GM06990 (cell line): Measurements from ENCODE around the gene AGL.

Experiments used
- DNase-seq: peaks from one replicate; pipeline ENCODE4 v3.0.0-alpha.2; 2011; ENCODE audit not compliant: insufficient read length; ENCODE audit errors: extremely low read depth
- H3K27me3 ChIP-seq: replicated peaks from 2 replicates; pipeline ENCODE4 v1.6.0; 2011; ENCODE audit warnings: low read length; ENCODE audit not compliant: control insufficient read depth, insufficient read depth
- H3K36me3 ChIP-seq: 2 replicates; pipeline ENCODE4 v1.5.1; 2011; ENCODE audit warnings: low read length; ENCODE audit not compliant: control insufficient read depth, insufficient read depth
- H3K4me3 ChIP-seq: replicated peaks from 2 replicates; pipeline ENCODE4 v1.5.1; 2011; ENCODE audit warnings: low read depth, mild to moderate bottlenecking, control low read depth, low read length
- CTCF ChIP-seq: IDR thresholded peaks from 2 replicates; pipeline ENCODE4 v1.5.1; 2011; ENCODE audit warnings: low read length, control low read depth, mild to moderate bottlenecking, inconsistent platforms; ENCODE audit not compliant: insufficient read depth, poor library complexity, severe bottlenecking

AGL gene

DNA sequence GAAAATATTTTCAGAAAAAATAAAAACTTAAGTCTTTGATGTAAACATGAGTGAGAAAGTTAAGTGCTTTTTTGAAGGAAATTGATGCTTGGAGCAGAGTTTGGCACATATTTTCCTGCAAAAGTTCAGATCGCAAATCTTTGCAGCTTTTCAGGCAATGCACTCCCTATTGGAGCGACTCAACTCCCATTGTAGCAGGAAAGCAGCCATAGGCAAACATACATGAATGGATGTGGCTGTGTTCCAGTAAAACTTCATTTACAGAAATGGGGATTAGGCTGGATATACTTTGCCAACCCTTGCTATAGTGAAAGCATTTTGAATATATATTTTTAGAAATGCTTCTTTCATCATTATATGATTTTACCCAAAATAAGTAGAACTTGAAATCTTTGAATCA, 8.1 kb downstream of the AGL start:
- no peak overlapping the region for H3K4me3 ChIP-seq
- DNase-seq: no peak
- no peaks in the 10 kb centered on the region for H3K27me3 ChIP-seq
- no peak for TF ChIP-seq CTCF
- no peaks in the 10 kb centered on the region; the same call in none of the 2 replicates for H3K36me3 ChIP-seq

GRCh38 chr1:99858881-99859280, 8.7 kb downstream of the AGL start:
- no peak for DNase-seq
- Histone ChIP-seq H3K36me3 (no peaks in the 10 kb centered on the region; the same call in none of the 2 replicates), H3K4me3 (no peak overlapping the region), H3K27me3 (no peaks in the 10 kb centered on the region)
- TF ChIP-seq CTCF: no peak

DNA sequence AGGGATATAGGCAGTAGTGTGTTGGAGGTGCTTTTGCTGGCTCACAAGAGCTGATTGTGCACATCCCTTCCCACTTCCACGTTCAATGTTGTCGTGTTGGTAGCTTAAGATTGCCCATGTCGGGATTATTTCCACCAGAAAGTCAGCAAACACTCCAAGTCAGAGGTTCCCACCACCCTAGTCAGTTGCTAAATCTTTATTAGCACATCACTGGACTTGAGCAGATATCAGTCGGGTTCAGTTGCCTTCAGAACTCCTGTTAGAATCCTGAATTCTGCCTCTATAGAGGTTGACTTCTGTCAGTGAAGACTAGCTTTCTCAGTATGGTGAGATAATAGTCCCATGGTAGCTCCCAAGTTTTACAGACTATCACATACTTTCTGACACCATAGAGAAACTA, 10.5 kb downstream of the AGL start:
- no peaks in the 10 kb centered on the region; the same call in none of the 2 replicates for H3K36me3 ChIP-seq
- no peak for TF ChIP-seq CTCF

DNA sequence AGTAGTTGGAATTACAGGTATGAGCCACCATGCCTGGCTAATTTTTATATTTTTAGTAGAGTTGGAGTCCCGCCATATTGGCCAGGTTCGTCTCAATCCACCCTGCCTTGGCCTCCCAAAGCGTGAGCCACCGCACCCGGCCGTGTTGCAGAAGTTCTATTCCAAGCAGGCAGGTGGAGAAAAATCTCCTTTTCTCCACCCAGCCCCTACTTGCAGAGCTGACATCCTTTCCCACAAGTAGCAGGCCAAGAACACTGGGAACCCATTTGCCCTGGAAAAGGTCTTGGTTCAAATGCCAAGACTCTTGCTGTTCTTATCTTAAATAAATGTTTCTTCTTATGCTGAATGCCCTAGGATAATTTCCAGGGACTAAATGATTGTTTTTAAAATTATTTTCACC, 17.5 kb downstream of the AGL start:
- no peak for DNase-seq
- Histone ChIP-seq H3K4me3 (no peak overlapping the region), H3K36me3 (no peaks in the 10 kb centered on the region), H3K27me3 (no peaks in the 10 kb centered on the region)
- TF ChIP-seq CTCF: no peak

More for the DNA sequence above, 10.5 kb downstream of the AGL start:
- Histone ChIP-seq H3K27me3 (no peaks in the 10 kb centered on the region), H3K4me3 (no peak overlapping the region)
- DNase-seq: no peak

GRCh38 chr1:99869304-99869703, 19.1 kb downstream of the AGL start:
- no peak for TF ChIP-seq CTCF
- no peak for DNase-seq

DNA sequence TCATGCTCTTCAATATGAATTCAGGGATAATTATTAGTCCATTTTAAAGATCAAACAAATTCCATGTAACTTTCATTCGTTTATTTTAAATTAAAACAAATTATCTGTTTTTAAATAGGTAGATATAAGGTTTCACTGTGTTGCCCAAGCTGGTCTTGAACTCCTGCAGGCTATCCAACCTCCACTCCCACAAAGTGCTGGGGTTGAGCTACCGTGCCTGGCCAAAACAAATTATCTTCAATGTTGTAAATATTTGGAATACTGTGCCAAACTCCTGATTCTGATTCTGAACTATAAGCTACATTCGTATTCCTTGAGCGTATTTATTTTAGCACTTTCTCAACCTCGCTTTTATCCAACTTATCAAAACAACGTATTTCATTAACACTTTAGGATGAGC, 19.6 kb downstream of the AGL start:
- DNase-seq: no peak
- no peak for TF ChIP-seq CTCF
- no peak overlapping the region for H3K4me3 ChIP-seq
- H3K36me3 ChIP-seq: no peaks in the 10 kb centered on the region
- H3K27me3 ChIP-seq: no peaks in the 10 kb centered on the region

More at GRCh38 chr1:99869304-99869703, 19.1 kb downstream of the AGL start:
- no peaks in the 10 kb centered on the region for H3K27me3 ChIP-seq
- no peak overlapping the region for H3K4me3 ChIP-seq
- H3K36me3 ChIP-seq: no peaks in the 10 kb centered on the region
